Astrocyte (in vitro differentiated cells and primary cell): Measurements from ENCODE around the gene KRTAP17-1. TPM values are rescaled to one million over a fixed set of nuclear protein-coding genes. Genes with fewer than 3 reads are reported as not detected.

Experiments
- DNase-seq: peaks from one replicate; pipeline ENCODE4 v3.0.0-alpha.2; 2010; ENCODE audit warnings: low read depth
- FAIRE-seq: peaks from 2 replicates; lab custom pipeline; 2011; peaks lifted over from hg19 to GRCh38; lab: Jason Lieb, UNC
- H2AFZ ChIP-seq: 2 replicates; pipeline ENCODE4 v1.6.0; 2012; ENCODE audit warnings: low read depth, low read length, inconsistent platforms
- H3K27ac ChIP-seq: 2 replicates; pipeline ENCODE4 v1.5.1; 2011; ENCODE audit warnings: low read depth, low read length, inconsistent platforms
- H3K27me3 ChIP-seq: 2 replicates; pipeline ENCODE4 v1.6.0; 2011; ENCODE audit warnings: low read length, inconsistent platforms; ENCODE audit not compliant: insufficient read depth
- H3K36me3 ChIP-seq: 2 replicates; pipeline ENCODE4 v1.5.1; 2011; ENCODE audit warnings: low read length, inconsistent platforms; ENCODE audit not compliant: insufficient read depth
- H3K4me1 ChIP-seq: 2 replicates; pipeline ENCODE4 v1.5.1; 2011; ENCODE audit warnings: low read length, inconsistent platforms; ENCODE audit not compliant: insufficient read depth
- H3K4me2 ChIP-seq: 2 replicates; pipeline ENCODE4 v1.6.0; 2012; ENCODE audit warnings: low read length, inconsistent platforms
- H3K4me3 ChIP-seq: 2 replicates; pipeline ENCODE4 v1.5.1; 2011; ENCODE audit warnings: low read depth, mild to moderate bottlenecking, low read length, inconsistent platforms; ENCODE audit not compliant: insufficient read depth
- H3K79me2 ChIP-seq: 2 replicates; pipeline ENCODE4 v1.6.0; 2012; ENCODE audit warnings: mild to moderate bottlenecking, low read length, inconsistent platforms; ENCODE audit not compliant: insufficient read depth
- H3K9ac ChIP-seq: 2 replicates; pipeline ENCODE4 v1.6.0; 2012; ENCODE audit warnings: mild to moderate bottlenecking, low read length, inconsistent platforms
- H3K9me3 ChIP-seq: 2 replicates; pipeline ENCODE4 v1.5.1; 2012; ENCODE audit warnings: low read depth, mild to moderate bottlenecking, low read length, inconsistent platforms; ENCODE audit not compliant: insufficient read depth
- H4K20me1 ChIP-seq: 2 replicates; pipeline ENCODE4 v1.6.0; 2012; ENCODE audit warnings: low read length, inconsistent platforms; ENCODE audit not compliant: insufficient read depth
- H3K27ac Mint-ChIP-seq: one replicate; pipeline ENCODE4 v1.8.0; 2021; ENCODE audit warnings: mild to moderate bottlenecking, mixed read lengths; ENCODE audit not compliant: unreplicated experiment
- H3K27me3 Mint-ChIP-seq: one replicate; pipeline ENCODE4 v1.8.0; 2021; ENCODE audit warnings: low read depth, mixed read lengths; ENCODE audit not compliant: unreplicated experiment
- H3K36me3 Mint-ChIP-seq: one replicate; pipeline ENCODE4 v1.8.0; 2021; ENCODE audit warnings: low read depth, mixed read lengths; ENCODE audit not compliant: unreplicated experiment
- H3K4me1 Mint-ChIP-seq: one replicate; pipeline ENCODE4 v1.8.0; 2021; ENCODE audit warnings: low read depth, mixed read lengths; ENCODE audit not compliant: unreplicated experiment
- H3K4me3 Mint-ChIP-seq: one replicate; pipeline ENCODE4 v1.8.0; 2021; ENCODE audit warnings: mild to moderate bottlenecking, moderate library complexity, mixed read lengths; ENCODE audit not compliant: unreplicated experiment
- H3K9me3 Mint-ChIP-seq: one replicate; pipeline ENCODE4 v1.8.0; 2021; ENCODE audit warnings: mild to moderate bottlenecking, mixed read lengths; ENCODE audit not compliant: unreplicated experiment
- EZH2 ChIP-seq: IDR thresholded peaks from 2 replicates; pipeline ENCODE4 v1.6.1; 2012; ENCODE audit warnings: mild to moderate bottlenecking, low read length, inconsistent platforms; ENCODE audit not compliant: insufficient read depth
- total RNA-seq: library from RNA; stranded (reverse); gene quantifications from 2 replicates; pipeline ENCODE4 v1.2.1, GENCODE V29; 2021
- TF ChIP-seq, protein P1 (sequence below): IDR thresholded peaks from 2 replicates; pipeline ENCODE4 v1.5.1; 2011; ENCODE audit warnings: low read depth, mild to moderate bottlenecking, inconsistent platforms, low read length, moderate library complexity; ENCODE audit not compliant: insufficient read depth

KRTAP17-1 gene
- total RNA-seq, 1 donor from 2014 or later, result not detected

DNA sequence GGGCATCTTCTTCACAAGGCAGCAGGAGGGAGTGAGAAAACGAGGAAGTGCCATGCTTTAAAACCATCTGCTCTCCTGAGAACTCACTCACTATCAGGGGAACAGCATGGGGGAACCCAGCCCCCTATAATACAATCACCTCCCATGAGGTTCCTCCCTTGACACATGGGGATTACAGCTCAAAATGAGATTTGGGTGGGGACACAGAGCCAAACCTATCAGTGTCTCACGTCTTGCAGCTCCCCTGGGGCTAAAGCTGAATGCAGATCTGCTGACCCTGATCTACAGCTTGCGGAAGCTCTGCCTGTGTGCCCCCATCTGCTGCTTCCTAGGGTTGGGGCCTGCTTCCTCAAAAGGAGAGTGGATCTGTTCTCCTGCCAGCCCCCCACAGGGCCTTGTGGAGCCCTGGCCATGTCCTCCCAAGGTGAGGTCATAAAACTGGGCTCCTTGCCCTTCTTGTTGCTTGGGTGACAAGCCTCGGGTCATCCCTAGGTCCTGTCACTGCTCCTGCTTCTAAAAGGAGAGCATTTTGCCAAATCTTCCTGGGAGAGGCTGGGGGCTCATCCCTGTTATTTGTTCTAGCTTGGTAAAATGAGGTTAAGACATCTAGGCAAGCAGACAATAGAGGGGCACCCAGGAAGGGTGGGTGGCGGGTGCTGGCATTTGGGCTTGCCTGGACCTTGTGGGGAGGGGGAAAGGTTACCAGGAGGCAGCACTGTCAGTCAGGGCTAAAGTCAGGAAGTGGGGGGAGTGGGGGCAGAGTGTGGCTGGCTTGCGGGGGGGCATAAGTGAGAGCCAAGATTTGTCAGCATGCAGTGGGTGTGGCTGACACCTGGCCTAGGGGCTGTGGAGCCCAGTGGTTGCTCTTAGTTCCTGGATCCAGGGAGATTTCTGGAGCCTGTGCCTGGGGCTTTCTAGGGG, 19.1 kb upstream of the KRTAP17-1 start:
- H3K27me3 Mint-ChIP-seq, result peaks cover 23% of the 10 kb centered on the region
- H3K9ac ChIP-seq, result no peak overlapping the region
- no peak for TF ChIP-seq EZH2
- TF ChIP-seq, protein P1, sequence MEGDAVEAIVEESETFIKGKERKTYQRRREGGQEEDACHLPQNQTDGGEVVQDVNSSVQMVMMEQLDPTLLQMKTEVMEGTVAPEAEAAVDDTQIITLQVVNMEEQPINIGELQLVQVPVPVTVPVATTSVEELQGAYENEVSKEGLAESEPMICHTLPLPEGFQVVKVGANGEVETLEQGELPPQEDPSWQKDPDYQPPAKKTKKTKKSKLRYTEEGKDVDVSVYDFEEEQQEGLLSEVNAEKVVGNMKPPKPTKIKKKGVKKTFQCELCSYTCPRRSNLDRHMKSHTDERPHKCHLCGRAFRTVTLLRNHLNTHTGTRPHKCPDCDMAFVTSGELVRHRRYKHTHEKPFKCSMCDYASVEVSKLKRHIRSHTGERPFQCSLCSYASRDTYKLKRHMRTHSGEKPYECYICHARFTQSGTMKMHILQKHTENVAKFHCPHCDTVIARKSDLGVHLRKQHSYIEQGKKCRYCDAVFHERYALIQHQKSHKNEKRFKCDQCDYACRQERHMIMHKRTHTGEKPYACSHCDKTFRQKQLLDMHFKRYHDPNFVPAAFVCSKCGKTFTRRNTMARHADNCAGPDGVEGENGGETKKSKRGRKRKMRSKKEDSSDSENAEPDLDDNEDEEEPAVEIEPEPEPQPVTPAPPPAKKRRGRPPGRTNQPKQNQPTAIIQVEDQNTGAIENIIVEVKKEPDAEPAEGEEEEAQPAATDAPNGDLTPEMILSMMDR, result no peak
- no peaks in the 10 kb centered on the region for H3K9me3 ChIP-seq
- no peaks in the 10 kb centered on the region for H4K20me1 ChIP-seq
- no peak overlapping the region for H2AFZ ChIP-seq
- H3K4me3 ChIP-seq, result no peak overlapping the region
- H3K27ac ChIP-seq, result no peak overlapping the region
- no peak overlapping the region for H3K4me2 ChIP-seq
- DNase-seq (no peak), FAIRE-seq (no peak)
- H3K9me3 Mint-ChIP-seq, result no peaks in the 10 kb centered on the region
- no peak overlapping the region for H3K4me3 Mint-ChIP-seq
- H3K4me1 Mint-ChIP-seq, result no peaks in the 10 kb centered on the region
- H3K27me3 ChIP-seq, result no peaks in the 10 kb centered on the region
- peaks cover 2% of the 10 kb centered on the region for H3K36me3 Mint-ChIP-seq
- H3K4me1 ChIP-seq, result no peaks in the 10 kb centered on the region
- no peaks in the 10 kb centered on the region for H3K79me2 ChIP-seq
- H3K36me3 ChIP-seq, result no peaks in the 10 kb centered on the region
- H3K27ac Mint-ChIP-seq, result no peak overlapping the region

DNA sequence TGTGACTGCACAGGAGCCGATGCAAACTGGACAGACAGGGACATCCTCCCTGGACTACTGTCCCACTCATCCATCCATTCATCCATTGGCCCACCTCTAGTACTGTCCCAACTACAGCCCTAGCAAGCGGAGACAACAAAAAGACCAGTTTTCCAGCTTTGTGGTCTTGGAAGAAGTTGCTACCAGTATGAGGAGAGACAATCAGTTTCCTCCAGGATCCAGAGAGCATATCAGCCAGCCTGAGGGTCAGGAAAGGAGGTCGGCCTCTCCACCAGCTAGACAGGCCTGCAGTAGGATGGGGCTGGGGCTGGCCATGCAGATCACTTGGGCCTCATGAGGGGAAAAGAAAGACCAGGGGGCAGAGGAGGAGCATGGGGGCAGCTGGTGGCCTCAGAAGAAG, 18.3 kb upstream of the KRTAP17-1 start:
- no peak overlapping the region for H3K4me3 ChIP-seq
- no peaks in the 10 kb centered on the region for H4K20me1 ChIP-seq
- H3K4me1 Mint-ChIP-seq, result no peaks in the 10 kb centered on the region
- TF ChIP-seq, protein P1, result no peak
- TF ChIP-seq EZH2, result no peak
- H3K4me2 ChIP-seq, result no peak overlapping the region
- peaks cover 2% of the 10 kb centered on the region for H3K36me3 Mint-ChIP-seq
- no peak overlapping the region for H3K4me3 Mint-ChIP-seq
- no peak for FAIRE-seq
- no peaks in the 10 kb centered on the region for H3K9me3 Mint-ChIP-seq
- no peak overlapping the region for H3K9ac ChIP-seq
- H2AFZ ChIP-seq, result no peak overlapping the region
- H3K4me1 ChIP-seq, result no peaks in the 10 kb centered on the region
- H3K27me3 ChIP-seq, result no peaks in the 10 kb centered on the region
- H3K27ac Mint-ChIP-seq, result no peak overlapping the region
- DNase-seq, result no peak
- H3K79me2 ChIP-seq, result no peaks in the 10 kb centered on the region
- no peaks in the 10 kb centered on the region for H3K36me3 ChIP-seq
- peaks cover 20% of the 10 kb centered on the region for H3K27me3 Mint-ChIP-seq
- no peak overlapping the region for H3K27ac ChIP-seq
- no peaks in the 10 kb centered on the region for H3K9me3 ChIP-seq

DNA sequence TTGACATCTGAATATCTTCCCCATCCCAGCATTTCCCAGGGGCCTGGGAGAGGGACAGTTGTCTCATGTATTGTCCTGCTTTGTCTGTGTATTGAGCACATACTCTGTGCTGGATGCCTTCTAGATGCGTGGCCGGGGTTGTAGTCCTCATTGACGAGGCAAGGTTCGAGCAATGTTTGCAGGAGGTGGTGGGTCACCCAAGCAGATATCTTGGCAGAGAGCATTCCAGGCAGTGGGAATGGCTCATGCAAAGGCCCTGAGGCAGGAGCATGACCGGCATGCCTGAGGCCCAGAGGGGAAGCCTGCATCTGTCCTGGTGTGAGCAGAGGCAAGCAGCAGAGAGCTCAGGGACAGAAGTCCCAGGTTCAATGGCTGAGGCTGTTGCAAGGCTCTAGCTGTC, 17.6 kb upstream of the KRTAP17-1 start:
- H3K4me2 ChIP-seq, result no peak overlapping the region
- H3K4me1 ChIP-seq, result no peaks in the 10 kb centered on the region
- Mint-ChIP-seq H3K27ac (no peak overlapping the region), H3K27me3 (peaks cover 20% of the 10 kb centered on the region), H3K4me3 (no peak overlapping the region), H3K9me3 (no peaks in the 10 kb centered on the region), H3K36me3 (peaks cover 2% of the 10 kb centered on the region), H3K4me1 (no peaks in the 10 kb centered on the region)
- H3K9me3 ChIP-seq, result no peaks in the 10 kb centered on the region
- H3K9ac ChIP-seq, result no peak overlapping the region
- H3K79me2 ChIP-seq, result no peaks in the 10 kb centered on the region
- H3K27me3 ChIP-seq, result no peaks in the 10 kb centered on the region
- no peaks in the 10 kb centered on the region for H3K36me3 ChIP-seq
- TF ChIP-seq EZH2, result no peak
- TF ChIP-seq, protein P1, result no peak
- DNase-seq, result no peak
- H4K20me1 ChIP-seq, result no peaks in the 10 kb centered on the region
- FAIRE-seq, result no peak
- no peak overlapping the region for H3K4me3 ChIP-seq
- no peak overlapping the region for H2AFZ ChIP-seq
- H3K27ac ChIP-seq, result no peak overlapping the region
